ENCODE measurements around the gene INPP4A.

INPP4A gene

GRCh38 chr2:98579926-98580325 is 135.3 kb downstream of the INPP4A start:
- TF ChIP-seq CTCF (IDR thresholded peaks at IDR 0.05; ENCODE audit: insufficient read depth, low read length) (no peak), GABPA (IDR thresholded peaks at IDR 0.05; ENCODE audit: low read depth) (no peak), REST (IDR thresholded peaks at IDR 0.05; ENCODE audit: insufficient replicate concordance, low read depth) (no peak), SPI1 (IDR thresholded peaks at IDR 0.05; ENCODE audit: borderline replicate concordance, low read depth) (no peak), POLR2AphosphoS5 (IDR thresholded peaks at IDR 0.05; ENCODE audit: low read depth) (no peak)
- DNase-seq (ENCODE audit: low read depth in 1 of 2, low spot score in 1 of 2), result no peak
- H3K4me3 ChIP-seq (replicated peaks; ENCODE audit: insufficient read depth, low read length), result no peak overlapping the region
- H3K27me3 ChIP-seq (ENCODE audit: insufficient read depth, poor library complexity, severe bottlenecking), result no peaks in the 10 kb centered on the region
- no peak overlapping the region for H3K27ac ChIP-seq (replicated peaks)

- DNase-seq (ENCODE audit: low read depth in 1 of 2, low spot score in 1 of 2), result no peak
- Histone ChIP-seq H3K27ac (replicated peaks) (no peak overlapping the region), H3K4me3 (replicated peaks; ENCODE audit: insufficient read depth, low read length) (no peak overlapping the region), H3K27me3 (ENCODE audit: insufficient read depth, poor library complexity, severe bottlenecking) (no peaks in the 10 kb centered on the region)
- TF ChIP-seq POLR2AphosphoS5 (IDR thresholded peaks at IDR 0.05; ENCODE audit: low read depth), result no peak
- no peak for TF ChIP-seq SPI1 (IDR thresholded peaks at IDR 0.05; ENCODE audit: borderline replicate concordance, low read depth)
- TF ChIP-seq CTCF (IDR thresholded peaks at IDR 0.05; ENCODE audit: insufficient read depth, low read length), result no peak
- TF ChIP-seq GABPA (IDR thresholded peaks at IDR 0.05; ENCODE audit: low read depth), result no peak
- no peak for TF ChIP-seq REST (IDR thresholded peaks at IDR 0.05; ENCODE audit: insufficient replicate concordance, low read depth)
Measured at GRCh38 chr2:98580656-98581284, 136.1 kb downstream of the INPP4A start.

- no peak for TF ChIP-seq SPI1 (IDR thresholded peaks at IDR 0.05; ENCODE audit: borderline replicate concordance, low read depth)
- no peak for TF ChIP-seq REST (IDR thresholded peaks at IDR 0.05; ENCODE audit: insufficient replicate concordance, low read depth)
- TF ChIP-seq POLR2AphosphoS5 (IDR thresholded peaks at IDR 0.05; ENCODE audit: low read depth), result no peak
- no peak for TF ChIP-seq GABPA (IDR thresholded peaks at IDR 0.05; ENCODE audit: low read depth)
- TF ChIP-seq CTCF (IDR thresholded peaks at IDR 0.05; ENCODE audit: insufficient read depth, low read length), result no peak
- Histone ChIP-seq H3K4me3 (replicated peaks; ENCODE audit: insufficient read depth, low read length) (no peak overlapping the region), H3K27me3 (ENCODE audit: insufficient read depth, poor library complexity, severe bottlenecking) (no peaks in the 10 kb centered on the region), H3K27ac (replicated peaks) (no peak overlapping the region)
- no peak for DNase-seq (ENCODE audit: low read depth in 1 of 2, low spot score in 1 of 2)
Measured at GRCh38 chr2:98582523-98582922, 137.9 kb downstream of the INPP4A start.

All from HL-60 (cell line).